Measurements from ENCODE around the gene LIF.
"Not testable (repeated sequence)": the region's sequence is repeated elsewhere in the genome, so short reads cannot be mapped to it uniquely, and the experiment has no call there.

Gene LIF

DNA sequence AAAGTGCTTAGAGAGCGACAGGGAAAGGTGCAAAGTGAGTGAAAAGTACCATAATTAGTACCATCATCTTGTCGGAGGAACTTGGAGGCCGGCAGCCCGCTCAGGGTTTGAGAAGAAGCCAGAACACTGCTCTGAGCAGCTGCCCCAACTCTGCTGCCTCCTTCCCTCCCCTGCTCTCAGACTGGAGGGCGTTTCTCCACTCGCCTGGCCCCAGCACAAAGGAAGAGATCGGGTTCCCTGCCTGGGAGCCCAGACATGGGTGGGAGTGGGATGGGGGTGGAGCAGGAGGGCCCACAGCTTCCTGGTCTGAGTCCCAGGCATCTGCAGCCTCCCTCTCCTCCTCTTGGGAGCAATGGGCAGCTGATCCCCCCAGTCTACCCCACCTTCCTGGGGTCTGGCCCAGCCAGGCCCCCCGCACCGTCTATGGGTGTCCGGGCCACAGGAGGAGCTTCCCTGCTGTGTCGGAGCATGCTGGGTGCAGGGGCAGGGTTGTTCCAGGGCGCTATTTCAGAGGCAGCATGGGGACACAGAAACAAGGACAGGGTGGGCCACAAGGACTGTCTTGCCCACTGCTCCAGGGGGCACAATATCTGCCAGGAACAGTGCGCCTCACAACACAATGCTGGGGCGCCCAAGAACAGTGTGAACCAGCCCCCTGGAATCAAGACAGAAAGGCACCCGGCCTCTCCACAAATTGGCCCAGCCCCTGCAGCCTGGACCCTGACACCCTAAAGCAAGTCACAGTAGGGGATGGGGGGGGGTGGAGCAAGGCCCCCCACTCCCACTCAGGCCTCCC, 4.8 kb downstream of the LIF start:
- no peak for DNase-seq

DNA sequence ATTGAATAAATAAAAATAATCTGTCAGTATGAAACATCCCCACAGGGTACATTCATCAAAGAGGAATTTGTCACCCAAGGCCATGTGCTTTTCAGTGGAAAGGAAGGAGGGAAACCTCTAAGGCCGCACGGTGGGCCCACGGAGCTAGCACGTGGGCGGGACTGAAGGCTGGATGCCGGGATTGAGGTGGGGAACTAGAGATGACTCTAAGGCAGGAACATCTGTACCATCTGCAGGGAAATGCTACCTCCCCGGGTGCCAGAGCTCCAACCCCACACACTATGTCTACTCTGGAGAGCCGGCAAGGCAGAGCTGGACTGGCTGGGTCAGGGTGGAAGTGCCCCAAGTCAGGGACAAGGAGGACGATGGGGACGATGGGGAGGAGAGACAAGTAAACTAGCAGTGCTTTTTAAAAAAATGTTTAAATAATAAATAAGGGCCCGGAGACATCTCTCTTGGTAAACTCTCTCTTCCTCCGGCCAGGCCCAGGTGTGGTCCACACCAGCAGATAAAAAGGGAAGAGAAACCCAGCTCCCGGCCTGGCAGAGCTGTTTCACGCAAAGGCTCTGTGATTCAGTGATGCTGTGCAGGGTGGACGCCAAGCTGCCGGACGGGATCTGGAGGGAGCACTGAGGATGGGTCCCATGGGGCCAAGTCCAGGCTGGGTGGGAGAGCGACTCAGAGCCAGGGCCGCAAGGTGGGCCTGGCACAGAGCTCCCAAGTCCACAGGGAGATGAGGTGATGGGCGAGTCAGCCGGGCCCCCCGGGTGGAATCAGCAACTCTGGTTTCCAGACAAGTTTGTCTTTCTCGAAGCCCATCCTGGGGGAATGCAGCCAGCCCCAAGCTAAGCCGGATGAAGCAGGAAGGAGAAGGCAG, 5.8 kb downstream of the LIF start:
- no peak for DNase-seq

DNA sequence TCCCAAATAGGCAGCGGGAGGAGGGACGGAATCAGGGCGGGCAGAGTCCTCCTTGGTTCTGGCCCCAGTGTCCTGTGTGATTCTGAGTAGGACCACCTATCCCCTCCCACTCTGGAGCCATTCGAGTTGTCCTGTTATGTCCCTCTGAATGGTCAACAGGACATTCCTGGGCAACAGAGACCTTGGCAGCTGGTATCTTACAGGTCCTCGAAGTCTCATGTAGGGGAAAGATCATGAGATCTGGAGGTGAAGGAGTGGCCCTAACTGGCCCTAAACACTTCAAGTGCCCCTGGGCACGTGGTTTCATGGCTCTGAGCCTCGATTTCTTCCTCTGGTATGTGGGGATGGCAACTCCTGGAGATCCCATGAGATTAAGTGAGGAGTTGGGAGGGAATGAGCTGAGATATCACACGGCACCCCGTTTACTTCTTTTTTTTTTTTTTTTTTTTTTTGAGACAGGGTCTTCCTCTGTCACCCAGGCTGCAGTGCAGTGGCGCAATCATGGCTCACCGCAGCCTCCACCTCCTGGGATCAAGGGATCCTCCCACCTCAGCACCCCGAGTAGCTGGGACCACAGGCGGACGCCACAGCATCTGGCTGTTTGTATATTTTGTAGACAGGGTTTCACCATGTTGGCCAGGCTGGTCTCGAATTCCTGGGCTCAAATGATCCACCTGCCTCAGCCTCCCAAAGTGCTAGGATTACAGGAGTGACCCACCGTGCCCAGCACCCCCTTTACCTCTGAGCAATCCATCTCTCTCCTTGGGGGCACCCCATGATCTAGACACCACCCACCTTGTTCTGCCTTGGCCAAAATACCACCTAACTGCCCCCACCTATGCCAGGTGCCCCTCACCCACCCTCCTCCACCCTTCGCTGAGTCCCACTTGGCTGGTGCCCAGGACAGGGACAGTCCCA, 6.8 kb downstream of the LIF start:
- no peak for DNase-seq

- DNase-seq, result no peak
These were observed 7.7 kb downstream of the LIF start for GRCh38 chr22:30238661-30239487.

DNA sequence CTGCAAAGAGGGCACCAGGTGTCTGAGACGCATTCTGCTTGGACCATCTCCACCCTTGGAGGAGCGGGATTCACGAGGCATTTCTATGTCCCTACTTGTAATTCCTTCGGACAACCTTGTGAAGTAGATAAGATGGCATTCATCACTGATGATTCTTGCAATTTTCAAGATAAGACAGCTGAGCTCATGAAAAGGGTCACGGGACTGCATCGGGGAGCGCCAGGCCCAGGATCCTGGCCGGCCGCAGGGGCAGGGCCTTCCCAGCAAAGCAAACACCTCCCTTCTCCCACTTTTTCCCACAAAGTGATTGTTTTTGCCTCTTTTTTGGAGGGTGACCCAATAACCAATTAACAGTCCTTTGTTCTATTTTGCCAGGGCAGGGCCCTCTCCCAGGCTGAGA, 8.4 kb downstream of the LIF start:
- no peak for DNase-seq

GRCh38 chr22:30236875-30237274, 9.7 kb downstream of the LIF start:
- no peak for DNase-seq

GRCh38 chr22:30235687-30236170, 10.8 kb downstream of the LIF start:
- no peak for DNase-seq

GRCh38 chr22:30234786-30235470, 11.6 kb downstream of the LIF start:
- DNase-seq, result no peak

GRCh38 chr22:30234325-30234724, 12.2 kb downstream of the LIF start:
- DNase-seq, result not testable (repeated sequence)

DNA sequence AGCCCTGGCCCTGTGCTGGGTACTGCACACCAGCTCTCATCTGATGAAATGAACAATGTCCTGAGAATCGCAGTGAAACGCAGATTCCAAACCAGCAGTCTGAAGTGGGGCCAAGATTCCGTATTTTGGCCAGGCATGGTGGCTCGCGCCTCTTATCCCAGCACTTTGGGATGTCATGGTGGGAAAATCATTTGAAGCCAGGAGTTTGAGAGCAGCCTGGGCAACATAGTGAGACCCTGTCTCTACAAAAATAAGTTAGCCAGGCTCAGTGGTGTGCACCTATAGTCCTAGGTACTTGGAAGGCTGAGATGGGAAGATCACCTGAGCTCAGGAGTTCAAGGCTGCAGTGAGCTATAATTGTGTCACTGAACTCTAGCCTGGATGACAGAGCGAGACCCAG, 13.0 kb downstream of the LIF start:
- DNase-seq, result no peak

DNA sequence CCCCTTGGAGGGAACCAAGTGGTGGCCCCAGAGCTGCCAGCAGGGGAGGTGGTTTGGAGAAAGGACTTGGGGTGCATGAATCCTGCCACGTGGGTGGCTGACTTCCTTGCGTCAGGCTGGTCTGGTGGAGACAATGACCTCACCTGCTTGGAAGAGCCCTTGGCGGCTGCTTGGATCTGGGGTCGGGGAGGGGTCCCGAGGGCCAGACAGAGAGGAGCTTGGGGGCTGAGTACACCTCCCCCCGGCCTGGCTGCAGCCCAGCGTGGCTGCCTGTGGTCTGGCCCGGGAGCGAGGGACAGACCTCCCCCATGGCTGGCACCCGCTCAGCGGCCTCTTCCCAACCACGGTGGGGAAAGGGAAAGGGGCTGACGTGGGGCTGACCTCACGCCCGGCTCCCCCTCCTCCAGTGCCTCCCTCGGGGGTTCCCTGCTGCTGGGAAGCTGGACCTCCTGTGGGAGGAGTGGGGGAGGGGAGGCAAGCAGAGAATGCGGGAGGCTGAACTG, 13.8 kb downstream of the LIF start:
- DNase-seq, result no peak

GRCh38 chr22:30230787-30231461, 15.6 kb downstream of the LIF start:
- DNase-seq, result no peak

GRCh38 chr22:30230330-30230729, 16.2 kb downstream of the LIF start:
- DNase-seq, result no peak

DNA sequence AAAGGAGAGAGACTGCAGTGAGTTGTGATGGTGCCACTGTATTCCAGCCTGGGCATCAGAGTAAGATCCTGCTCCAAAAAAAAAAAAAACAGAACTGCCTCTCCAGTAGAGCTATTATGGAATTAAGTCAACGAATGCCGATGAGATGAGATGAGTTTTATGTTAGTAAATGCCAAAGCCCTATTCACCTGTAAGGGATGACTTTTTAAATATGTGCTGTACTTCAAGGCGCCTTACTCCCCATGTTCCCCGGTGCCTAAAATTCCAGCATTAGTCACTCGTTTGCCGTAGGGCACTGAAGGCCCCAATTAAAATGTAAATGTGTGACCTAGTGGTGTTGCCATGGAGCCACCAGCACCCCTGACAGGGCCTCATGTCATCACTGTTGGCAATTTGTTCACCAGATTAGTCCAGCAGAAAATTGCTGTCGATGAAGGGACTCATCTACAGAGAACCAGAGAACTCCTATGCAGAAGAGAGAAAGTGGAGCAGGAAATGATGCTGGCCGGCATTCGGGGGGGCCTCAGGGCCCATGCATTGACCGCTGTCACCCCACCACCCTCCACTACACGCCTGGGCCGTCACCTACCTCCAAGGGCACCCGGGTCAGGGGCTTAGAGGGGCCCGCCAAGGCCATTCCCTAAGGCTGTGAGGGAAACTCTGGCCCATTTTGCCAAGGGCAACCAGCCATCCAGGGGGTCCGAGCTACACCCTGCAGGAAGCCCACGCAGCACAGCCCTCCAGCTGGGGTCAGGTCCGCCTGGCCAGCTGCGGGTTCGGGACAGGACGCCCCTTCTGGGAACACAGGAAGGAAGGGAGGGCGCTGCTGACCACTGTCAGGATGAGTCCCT, 17.8 kb downstream of the LIF start:
- DNase-seq, result no peak

DNA sequence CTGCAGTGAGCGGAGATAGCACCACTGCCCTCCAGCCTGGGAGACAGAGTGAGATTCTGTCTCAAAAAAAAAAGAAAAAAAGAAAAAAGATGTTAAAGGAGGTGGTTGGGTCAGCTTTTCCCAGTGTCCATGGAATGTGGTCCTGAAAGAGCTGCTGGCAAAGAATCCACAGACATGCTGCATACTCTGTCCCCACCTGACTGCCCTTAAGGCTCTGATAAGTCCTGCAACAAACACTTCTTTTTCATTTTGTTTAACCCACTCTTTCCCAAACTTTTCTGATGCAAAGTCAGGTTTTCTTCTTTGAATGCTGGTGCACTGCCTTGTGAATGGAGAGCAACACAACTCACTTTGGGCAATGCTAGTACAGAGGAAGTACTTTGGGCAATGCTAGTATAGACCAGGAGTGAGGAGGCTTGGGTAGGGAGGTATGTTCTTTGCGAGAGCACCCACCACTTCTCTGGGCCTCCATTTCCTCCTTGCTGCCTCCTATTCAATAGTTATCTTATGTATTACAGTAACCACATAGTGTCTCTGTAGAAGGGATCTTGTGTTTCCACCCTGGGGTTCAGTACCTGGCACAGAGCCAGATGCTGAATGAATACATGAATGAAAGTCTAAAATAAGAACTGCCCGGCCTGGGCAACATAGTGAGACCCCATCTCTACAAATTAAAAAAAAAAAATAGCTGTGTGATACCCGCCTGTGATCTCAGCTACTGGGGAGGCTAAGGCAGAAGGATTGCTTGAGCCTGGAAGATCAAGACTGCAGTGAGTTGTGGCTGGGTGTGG, 18.9 kb downstream of the LIF start:
- DNase-seq, result no peak

DNA sequence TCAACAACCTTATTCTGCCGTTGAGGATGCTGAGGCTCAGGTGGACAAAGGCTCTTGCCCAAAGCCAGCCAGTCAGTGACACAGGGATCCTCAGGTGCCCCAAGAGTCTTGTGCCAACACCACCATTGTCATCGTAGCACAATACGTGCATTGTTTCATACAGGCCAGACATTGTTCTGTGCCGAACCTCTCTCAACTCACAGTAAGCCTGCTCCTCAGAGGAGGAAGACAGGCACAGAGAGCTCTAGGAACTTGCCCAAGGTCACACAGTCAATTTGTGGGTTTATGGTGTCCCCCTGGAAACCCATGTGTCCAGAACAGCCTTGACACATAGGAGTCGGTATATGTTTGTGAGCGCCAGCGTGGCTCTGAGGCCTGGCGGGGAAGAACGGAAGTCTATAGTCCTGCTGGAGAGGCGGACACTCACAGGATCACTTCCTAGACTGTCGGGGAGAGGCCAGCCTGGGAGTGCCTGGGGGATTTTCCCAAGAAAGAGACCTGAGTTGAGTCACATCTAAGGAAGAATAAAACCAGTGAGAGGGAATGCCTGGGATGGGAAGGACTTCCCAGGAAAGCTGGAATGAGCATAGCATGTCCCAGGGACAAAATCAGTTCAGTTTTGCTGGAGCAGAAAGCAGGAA, 20.2 kb downstream of the LIF start:
- no peak for DNase-seq

DNA sequence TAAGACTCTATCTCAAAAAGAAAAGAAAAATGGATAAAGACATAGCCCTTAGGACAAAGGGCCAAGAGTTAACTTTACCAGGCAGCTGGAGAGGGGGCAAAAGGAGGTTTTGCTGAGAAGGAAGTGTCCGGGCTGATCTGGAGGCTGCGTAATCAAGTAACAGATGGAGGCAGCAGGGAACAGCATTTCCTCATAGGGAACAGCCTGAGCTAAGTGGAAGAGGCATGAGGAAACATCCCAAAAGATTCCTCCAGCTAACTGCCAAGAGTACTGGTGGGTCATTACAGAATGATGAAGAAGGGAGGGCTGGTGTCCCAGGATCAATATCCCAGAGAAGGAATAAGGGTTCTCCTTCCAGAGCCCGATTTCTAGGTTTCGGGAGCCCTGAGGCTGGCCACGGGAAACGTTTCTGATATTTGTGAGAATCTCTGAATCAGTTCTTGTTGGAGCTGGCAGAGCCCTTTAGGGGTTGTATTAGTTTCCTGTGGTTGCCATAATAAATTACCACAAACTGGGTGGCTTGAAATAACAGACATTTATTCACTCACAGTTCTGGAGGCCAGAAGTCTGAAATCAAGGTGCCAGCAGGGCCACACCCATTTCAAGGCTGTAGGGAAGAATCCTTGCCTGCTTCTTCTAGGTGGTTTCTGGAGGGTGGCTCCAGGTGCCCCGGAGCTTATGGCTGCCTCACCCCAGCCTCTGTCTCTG, 21.2 kb downstream of the LIF start:
- no peak for DNase-seq

Data from DMS153 (cell line).